ENCODE results near the gene SORL1. TPM values are rescaled to one million over a fixed set of nuclear protein-coding genes. Genes with fewer than 3 reads are reported as not detected.

Gene SORL1
- total and polyA plus RNA-seq, 2 of the 8 experiments (the other 6 are each of a cell fraction or from before 2014, with no cell fraction given): 38.1 to 65.5 TPM

DNA sequence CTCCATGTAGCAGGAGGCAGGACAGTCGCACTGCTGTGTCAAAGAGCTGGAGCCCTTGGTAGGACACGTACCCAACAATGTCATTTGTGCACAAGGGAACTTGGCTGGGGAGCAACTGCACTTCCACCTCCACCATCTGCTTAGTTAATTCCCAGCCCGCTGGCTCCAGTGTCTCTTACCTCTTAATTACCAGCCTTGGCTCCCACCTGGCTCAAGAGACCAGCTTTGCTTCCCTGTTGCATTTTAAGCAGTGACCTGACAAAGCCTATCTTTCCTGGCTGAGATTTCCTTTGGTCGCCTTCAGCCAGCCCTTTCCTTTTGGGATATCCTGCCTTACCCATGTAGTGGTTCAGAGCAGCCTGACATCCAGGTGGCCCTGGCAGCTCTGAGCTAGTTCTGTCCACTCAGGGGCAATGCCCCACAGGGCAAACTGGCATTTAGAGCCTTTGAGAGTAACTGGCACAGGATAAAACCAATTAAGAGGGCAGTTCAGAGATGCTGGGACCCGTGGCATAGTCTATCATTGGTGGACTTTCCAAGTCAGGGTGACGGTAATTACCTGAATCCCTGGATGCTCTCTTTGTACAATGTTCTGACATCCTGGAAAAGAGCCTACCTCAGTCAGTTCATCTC lies 213.2 kb downstream of the SORL1 start:
- H3K4me2 ChIP-seq (ENCODE audit: insufficient read depth in 1 of 2, low read depth in 2 of 2, low read length in 2 of 2): no peak overlapping the region
- H3K18ac ChIP-seq (ENCODE audit: extremely low read depth, low read length): no peak overlapping the region
- H3K4me1 ChIP-seq (replicated peaks in 1 of 4; ENCODE audit: control insufficient read depth in 3 of 4, insufficient read depth in 4 of 4, low read length in 3 of 4): no peaks in the 10 kb centered on the region
- H2BK12ac ChIP-seq (ENCODE audit: low read depth, low read length): no peak overlapping the region
- no peak overlapping the region for H4K91ac ChIP-seq (replicated peaks; ENCODE audit: insufficient read length, low read length)
- H2BK5ac ChIP-seq (ENCODE audit: low read depth, low read length): no peak overlapping the region
- H4K8ac ChIP-seq (ENCODE audit: extremely low read depth, insufficient read depth, low read length): no peak overlapping the region
- no peak overlapping the region for H2BK120ac ChIP-seq (replicated peaks; ENCODE audit: low read depth, low read length)
- H3K23ac ChIP-seq (ENCODE audit: insufficient read length): no peak overlapping the region
- H3K9ac ChIP-seq (replicated peaks in 1 of 4; ENCODE audit: extremely low read depth in 1 of 4, low read depth in 3 of 4, low read length in 3 of 4): no peak overlapping the region
- H2BK15ac ChIP-seq (ENCODE audit: low read length): no peak overlapping the region
- H2BK20ac ChIP-seq (ENCODE audit: low read length): no peak overlapping the region
- no peak overlapping the region for H3K4ac ChIP-seq (replicated peaks; ENCODE audit: insufficient read length, low read depth, low read length)
- no peak overlapping the region for H3K4me3 ChIP-seq (ENCODE audit: extremely low read depth in 1 of 4, insufficient read depth in 2 of 4, low read depth in 3 of 4, low read length in 4 of 4)
- H2AK5ac ChIP-seq (ENCODE audit: low read depth, low read length): no peak overlapping the region
- no peak for TF ChIP-seq CBX5 (IDR thresholded peaks at IDR 0.05; ENCODE audit: low read depth, low read length)
- no peak for TF ChIP-seq RFX5 (IDR thresholded peaks at IDR 0.05; ENCODE audit: borderline replicate concordance, low read depth, low read length)
- TF ChIP-seq JUND (IDR thresholded peaks at IDR 0.05; ENCODE audit: low read length): no peak
- no peak overlapping the region for H2AFZ ChIP-seq (ENCODE audit: low read length)
- POLR2A ChIA-PET (ENCODE audit: partially characterized antibody): no interaction called here
- H3K27ac ChIP-seq (ENCODE audit: low read depth, low read length): no peak overlapping the region
- no peaks in the 10 kb centered on the region; the same call in 1 of the 2 replicates for H3K23me2 ChIP-seq (ENCODE audit: low read depth, low read length)
- H3K9me3 ChIP-seq (ENCODE audit: insufficient read depth in 2 of 2, low read depth in 1 of 2, low read length in 1 of 2): no peaks in the 10 kb centered on the region
- no peaks in the 10 kb centered on the region for H4K20me1 ChIP-seq (replicated peaks in 1 of 2; ENCODE audit: control insufficient read depth in 1 of 2, insufficient read depth in 2 of 2, low read length in 2 of 2)
- H3K56ac ChIP-seq (replicated peaks; ENCODE audit: insufficient read length, low read depth, low read length): no peak overlapping the region
- CTCF ChIA-PET (ENCODE audit: partially characterized antibody): interaction anchor here (0.6 to 2.1 kb wide), 6 partner anchors 10 to 442 kb away, joined by 3 to 9 read pairs (median 4); no protein-coding TSS in a partner anchor
- 83% methylated on average over 6 of the region's 6 CpGs; no CpG with 5 or more reads in 1 of the 2 experiments for WGBS, 2 experiments (ENCODE audit: extremely low coverage in 1 of 2, insufficient coverage in 1 of 2, insufficient read length in 1 of 2, insufficient replicate concordance in 2 of 2, low coverage in 1 of 2, low lambda C conversion rate in 2 of 2, missing lambda C conversion rate in 1 of 2)
- no peak overlapping the region for H4K5ac ChIP-seq (ENCODE audit: insufficient read length, low read depth, low read length)
- DNase-seq (ENCODE audit: low read depth in 1 of 2, low spot score in 2 of 2): no peak
- FAIRE-seq: no peak
- H3K79me2 ChIP-seq (ENCODE audit: control insufficient read depth in 1 of 2, insufficient read depth in 2 of 2, low read length in 2 of 2): no peaks in the 10 kb centered on the region
- H3K14ac ChIP-seq (ENCODE audit: insufficient read length): no peak overlapping the region
- no peaks in the 10 kb centered on the region for H3K27me3 ChIP-seq (replicated peaks in 1 of 4; ENCODE audit: control insufficient read depth in 3 of 4, extremely low read depth in 1 of 4, insufficient read depth in 3 of 4, low read length in 3 of 4)
- no peaks in the 10 kb centered on the region for H3K36me3 ChIP-seq (ENCODE audit: control insufficient read depth in 2 of 4, insufficient read depth in 4 of 4, low read length in 3 of 4)
- no peaks in the 10 kb centered on the region for H3K79me1 ChIP-seq (ENCODE audit: low read depth, low read length)

Measured in H1 (cell line).